H9 (cell line): ENCODE data around the gene TNFAIP2. TPM values are rescaled to one million over a fixed set of nuclear protein-coding genes. Genes with fewer than 3 reads are reported as not detected.

Experiments
- DNase-seq: peaks from one replicate; pipeline ENCODE4 v3.0.0-alpha.2; 2017
- H2AFZ ChIP-seq: one replicate; pipeline ENCODE4 v1.6.1; 2013; ENCODE audit warnings: mild to moderate bottlenecking, low read length, control low read depth, moderate library complexity
- H2AK5ac ChIP-seq: 2 replicates; pipeline ENCODE4 v1.6.1; 2013; ENCODE audit warnings: low read length, control low read depth, mixed read lengths; ENCODE audit not compliant: insufficient read length
- H2BK120ac ChIP-seq: one replicate; pipeline ENCODE4 v1.6.1; 2013; ENCODE audit warnings: low read depth, mild to moderate bottlenecking, low read length, control low read depth, inconsistent platforms; ENCODE audit not compliant: poor library complexity, severe bottlenecking
- H2BK12ac ChIP-seq: 2 replicates; pipeline ENCODE4 v1.6.1; 2013; ENCODE audit warnings: low read length, control low read depth, mixed read lengths, low read depth; ENCODE audit not compliant: insufficient read length
- H2BK15ac ChIP-seq: 2 replicates; pipeline ENCODE4 v1.6.1; 2013; ENCODE audit warnings: low read depth, low read length, control low read depth
- H2BK20ac ChIP-seq: one replicate; pipeline ENCODE4 v1.6.1; 2013; ENCODE audit warnings: low read depth, mild to moderate bottlenecking, low read length, control low read depth, inconsistent platforms; ENCODE audit not compliant: poor library complexity, severe bottlenecking
- H2BK5ac ChIP-seq: 2 replicates; pipeline ENCODE4 v1.6.1; 2013; ENCODE audit warnings: low read length, control low read depth, mixed read lengths; ENCODE audit not compliant: insufficient read length
- H3K14ac ChIP-seq: 2 replicates; pipeline ENCODE4 v1.6.1; 2013; ENCODE audit warnings: low read length, control low read depth; ENCODE audit not compliant: insufficient read depth
- H3K18ac ChIP-seq: 2 replicates; pipeline ENCODE4 v1.6.1; 2013; ENCODE audit warnings: low read depth, mild to moderate bottlenecking, mixed read lengths, low read length, control low read depth; ENCODE audit not compliant: insufficient read length
- H3K23ac ChIP-seq: 2 replicates; pipeline ENCODE4 v1.6.1; 2013; ENCODE audit warnings: low read length, control low read depth, mixed read lengths, low read depth; ENCODE audit not compliant: insufficient read length
- H3K23me2 ChIP-seq: 2 replicates; pipeline ENCODE4 v1.6.1; 2013; ENCODE audit warnings: low read depth, mild to moderate bottlenecking, mixed read lengths, low read length, control low read depth; ENCODE audit not compliant: insufficient read length, poor library complexity, severe bottlenecking
- H3K27ac ChIP-seq: 2 replicates; pipeline ENCODE4 v1.5.1; 2013; ENCODE audit warnings: low read length, control low read depth, mixed read lengths, low read depth; ENCODE audit not compliant: insufficient read length
- H3K27me3 ChIP-seq: 2 replicates; pipeline ENCODE4 v1.6.1; 2013; ENCODE audit warnings: low read length, control low read depth, inconsistent platforms; ENCODE audit not compliant: insufficient read depth
- H3K4ac ChIP-seq: 2 replicates; pipeline ENCODE4 v1.6.1; 2013; ENCODE audit warnings: low read depth, mild to moderate bottlenecking, control low read depth, inconsistent platforms, low read length, moderate library complexity
- H3K4me1 ChIP-seq: 2 replicates; pipeline ENCODE4 v1.6.1; 2013; ENCODE audit warnings: low read length, control low read depth, inconsistent platforms; ENCODE audit not compliant: insufficient read depth
- H3K4me2 ChIP-seq: 2 replicates; pipeline ENCODE4 v1.6.1; 2013; ENCODE audit warnings: low read length, control low read depth, mixed read lengths; ENCODE audit not compliant: insufficient read length, insufficient read depth
- H3K56ac ChIP-seq: 2 replicates; pipeline ENCODE4 v1.6.1; 2013; ENCODE audit warnings: low read depth, mild to moderate bottlenecking, mixed read lengths, low read length, control low read depth; ENCODE audit not compliant: insufficient read length
- H3K79me1 ChIP-seq: 2 replicates; pipeline ENCODE4 v1.6.1; 2013; ENCODE audit warnings: low read depth, mild to moderate bottlenecking, moderate library complexity, low read length, control low read depth, inconsistent platforms; ENCODE audit not compliant: insufficient read depth, poor library complexity, severe bottlenecking
- H3K79me2 ChIP-seq: 2 replicates; pipeline ENCODE4 v1.6.1; 2013; ENCODE audit warnings: low read length, control low read depth, inconsistent platforms; ENCODE audit not compliant: insufficient read depth
- H3K9ac ChIP-seq: 2 replicates; pipeline ENCODE4 v1.6.1; 2013; ENCODE audit warnings: low read length, control low read depth, mixed read lengths; ENCODE audit not compliant: insufficient read length; ENCODE audit errors: extremely low read depth
- H3K9me3 ChIP-seq: one replicate; pipeline ENCODE4 v1.6.1; 2013; ENCODE audit warnings: low read depth, low read length, inconsistent platforms; ENCODE audit not compliant: control insufficient read depth
- H3T11ph ChIP-seq: one replicate; pipeline ENCODE4 v1.6.1; 2013; ENCODE audit warnings: mild to moderate bottlenecking, low read length, control low read depth, inconsistent platforms
- H4K20me1 ChIP-seq: one replicate; pipeline ENCODE4 v1.6.1; 2013; ENCODE audit not compliant: control insufficient read depth, insufficient read length, insufficient read depth
- H4K5ac ChIP-seq: 2 replicates; pipeline ENCODE4 v1.6.1; 2013; ENCODE audit warnings: low read depth, mild to moderate bottlenecking, mixed read lengths, low read length, control low read depth; ENCODE audit not compliant: insufficient read length
- H4K8ac ChIP-seq: replicated peaks from 2 replicates; pipeline ENCODE4 v1.6.1; 2013; ENCODE audit warnings: low read length, control low read depth, mixed read lengths, low read depth; ENCODE audit not compliant: insufficient read length
- H4K91ac ChIP-seq: 2 replicates; pipeline ENCODE4 v1.6.1; 2013; ENCODE audit warnings: low read depth, mild to moderate bottlenecking, moderate library complexity, mixed read lengths, low read length, control low read depth; ENCODE audit not compliant: insufficient read length
- H3K27ac Mint-ChIP-seq, 3 experiments: 2 replicates in 2 of 3; 3 replicates in 1 of 3; pipeline ENCODE4 v1.8.0; 2020 to 2021; ENCODE audit warnings: mixed read lengths in 3 of 3, mild to moderate bottlenecking in 1 of 3, moderate library complexity in 1 of 3
- H3K27me3 Mint-ChIP-seq: 2 replicates; pipeline ENCODE4 v1.8.0; 2021; ENCODE audit warnings: low read depth, mild to moderate bottlenecking, moderate library complexity, mixed read lengths
- H3K36me3 Mint-ChIP-seq, 3 experiments: 2 replicates in 2 of 3; 3 replicates in 1 of 3; pipeline ENCODE4 v1.8.0; 2020 to 2021; ENCODE audit warnings: low read depth in 3 of 3, mixed read lengths in 3 of 3; ENCODE audit not compliant: insufficient read depth in 1 of 3
- H3K4me1 Mint-ChIP-seq, 2 experiments: 2 replicates each; pipeline ENCODE4 v1.8.0; 2020; ENCODE audit warnings: mixed read lengths in 2 of 2
- H3K4me3 Mint-ChIP-seq, 2 experiments: 2 replicates in 1 of 2; 3 replicates in 1 of 2; pipeline ENCODE4 v1.8.0; 2020 to 2021; ENCODE audit warnings: mild to moderate bottlenecking in 2 of 2, mixed read lengths in 2 of 2, moderate library complexity in 1 of 2
- H3K9me3 Mint-ChIP-seq, 2 experiments: 2 replicates in 1 of 2; 3 replicates in 1 of 2; pipeline ENCODE4 v1.8.0; 2020; ENCODE audit warnings: mild to moderate bottlenecking in 2 of 2, mixed read lengths in 2 of 2, moderate library complexity in 1 of 2
- CTCF ChIP-seq: fragments of 200-600 bp; sonication (generic); conservative IDR thresholded peaks from 3 replicates; pipeline ENCODE4 v1.8.0; 2021; ENCODE audit warnings: antibody characterized with exemption, mild to moderate bottlenecking
- WGBS: extraction: QIAGEN DNeasy Blood & Tissue Kit; methylation state at CpG from one replicate; pipeline ENCODE4 v1.1.7; 2013; ENCODE audit warnings: missing lambda C conversion rate, low lambda C conversion rate, mixed read lengths; ENCODE audit not compliant: insufficient read length; ENCODE audit errors: extremely low coverage; 5-methylcytosine and 5-hydroxymethylcytosine counted together
- total RNA-seq: library from RNA; stranded (reverse); gene quantifications from 2 replicates; pipeline ENCODE4 v1.2.1, GENCODE V29; 2021

The TNFAIP2 gene
- total RNA-seq, 1 experiment from 2014 or later: 29.3 TPM

DNA sequence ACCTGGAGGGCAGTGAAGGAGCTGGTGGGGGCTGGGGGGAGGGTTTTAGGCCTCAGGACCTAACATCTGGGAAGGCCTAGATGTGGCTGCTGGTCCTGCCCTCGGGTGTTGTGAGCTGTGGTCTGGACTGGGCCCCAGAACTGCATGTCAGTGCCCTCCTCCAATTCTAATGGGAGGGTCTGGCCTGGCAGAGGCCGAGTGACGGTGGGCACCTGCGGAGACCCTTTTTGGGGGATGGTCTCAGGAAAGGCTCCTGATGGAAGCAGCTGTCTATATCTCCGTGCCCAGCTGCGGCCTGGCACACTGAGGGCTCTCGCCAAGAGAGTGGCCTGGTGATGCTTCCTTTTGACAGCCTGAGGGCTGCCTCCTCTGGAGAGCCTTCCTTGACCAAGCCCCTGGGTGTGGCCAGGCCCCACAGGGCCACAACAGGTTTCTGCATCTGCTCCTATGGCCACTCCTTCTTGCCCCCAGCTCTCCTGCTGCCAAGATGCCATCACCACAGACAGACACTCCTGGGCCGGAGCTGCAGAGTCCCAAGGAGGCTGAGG, 23.5 kb upstream of the TNFAIP2 start:
- Mint-ChIP-seq H3K27me3 (peaks cover 29% of the 10 kb centered on the region), H3K4me1 (peaks cover 17 to 39% of the 10 kb centered on the region in 2 experiments), H3K4me3 (no peak overlapping the region), H3K9me3 (no peaks in the 10 kb centered on the region), H3K36me3 (no peaks in the 10 kb centered on the region; a peak in 1 of 7 replicates), H3K27ac (no peak overlapping the region; a peak in 1 of 7 replicates)
- TF ChIP-seq CTCF: no peak
- Histone ChIP-seq H2AK5ac (no peak overlapping the region), H2BK15ac (no peak overlapping the region), H2BK120ac (no peak overlapping the region), H4K5ac (no peak overlapping the region), H3K27me3 (no peaks in the 10 kb centered on the region), H3K9me3 (no peaks in the 10 kb centered on the region), H3T11ph (no peak overlapping the region), H3K14ac (no peak overlapping the region), H3K27ac (no peak overlapping the region), H2AFZ (no peak overlapping the region), H3K79me1 (no peaks in the 10 kb centered on the region), H4K91ac (no peak overlapping the region), H3K4me1 (no peaks in the 10 kb centered on the region; the same call in 1 of the 2 replicates), H4K8ac (no peak overlapping the region), H3K4ac (no peak overlapping the region), H2BK5ac (no peak overlapping the region), H2BK12ac (no peak overlapping the region), H3K79me2 (no peaks in the 10 kb centered on the region), H2BK20ac (no peak overlapping the region), H3K56ac (no peak overlapping the region), H3K23me2 (no peaks in the 10 kb centered on the region), H3K4me2 (no peak overlapping the region), H4K20me1 (no peaks in the 10 kb centered on the region), H3K18ac (no peak overlapping the region), H3K23ac (no peak overlapping the region), H3K9ac (no peak overlapping the region)
- no CpG with 5 or more reads among the region's 8 CpGs for WGBS
- no peak for DNase-seq
